Natural killer cell (primary cell): ENCODE results near the gene SNX19. TPM values are rescaled to one million over a fixed set of nuclear protein-coding genes. Genes with fewer than 3 reads are reported as not detected.

ENCODE experiments used
- ATAC-seq, 3 donors: fragments of 150-1000 bp in 2 of 3; fragments of 200-7000 bp in 1 of 3; cut with Tn5 transposase; 1 replicate in 1 of 3; 2 replicates in 2 of 3; pipeline ENCODE4 v1.10.0; 2021; ENCODE audit warnings: mild to moderate bottlenecking in 2 of 3, moderate library complexity in 2 of 3
- DNase-seq, 2 donors: peaks; one replicate each; pipeline versions ENCODE4 v3.0.0 to v3.0.0-alpha.2; 2013 to 2021; ENCODE audit warnings: mixed read lengths in 1 of 2
- H3K27ac ChIP-seq: one replicate; pipeline ENCODE4 v1.5.1; 2013; ENCODE audit warnings: mild to moderate bottlenecking, low read length
- H3K27me3 ChIP-seq: one replicate; pipeline ENCODE4 v1.6.1; 2013; ENCODE audit warnings: low read length; ENCODE audit not compliant: control insufficient read depth, insufficient read depth
- H3K36me3 ChIP-seq: one replicate; pipeline ENCODE4 v1.6.1; 2013; ENCODE audit warnings: low read length; ENCODE audit not compliant: control insufficient read depth, insufficient read depth
- H3K4me1 ChIP-seq: one replicate; pipeline ENCODE4 v1.6.1; 2013; ENCODE audit warnings: low read length; ENCODE audit not compliant: control insufficient read depth, insufficient read depth
- H3K4me3 ChIP-seq: one replicate; pipeline ENCODE4 v1.5.1; 2013; ENCODE audit warnings: low read length
- H3K9me3 ChIP-seq: one replicate; pipeline ENCODE4 v1.6.1; 2013; ENCODE audit warnings: low read length; ENCODE audit not compliant: control insufficient read depth, insufficient read depth
- H3K27ac Mint-ChIP-seq, 2 donors: one replicate each; pipeline ENCODE4 v1.8.0; 2022; ENCODE audit warnings: mild to moderate bottlenecking in 2 of 2, mixed read lengths in 2 of 2, moderate library complexity in 1 of 2
- H3K27me3 Mint-ChIP-seq, 2 donors: one replicate each; pipeline ENCODE4 v1.8.0; 2022; ENCODE audit warnings: low read depth in 2 of 2, mixed read lengths in 2 of 2
- H3K36me3 Mint-ChIP-seq: one replicate; pipeline ENCODE4 v1.8.0; 2022; ENCODE audit warnings: mixed read lengths
- H3K4me1 Mint-ChIP-seq, 2 donors: one replicate each; pipeline ENCODE4 v1.8.0; 2022; ENCODE audit warnings: mixed read lengths in 2 of 2
- H3K4me3 Mint-ChIP-seq: one replicate; pipeline ENCODE4 v1.8.0; 2022; ENCODE audit warnings: mild to moderate bottlenecking, moderate library complexity, mixed read lengths
- H3K9me3 Mint-ChIP-seq, 2 donors: one replicate each; pipeline ENCODE4 v1.8.0; 2022; ENCODE audit warnings: mixed read lengths in 2 of 2
- WGBS: methylation state at CpG from one replicate; pipeline ENCODE4 v1.1.7; 2013; ENCODE audit warnings: missing lambda C conversion rate; ENCODE audit not compliant: insufficient coverage; 5-methylcytosine and 5-hydroxymethylcytosine counted together
- intact Hi-C: fragments of 100-400 bp; cut with micrococcal nuclease; formaldehyde crosslinking; loops from one replicate; pipeline ENCODE4 v1.14.2; 2022
- total RNA-seq, 4 donors: library from RNA; stranded (reverse); fragments of 120-200 nt in 1 of 4; gene quantifications; one replicate each; pipeline versions ENCODE4 v1.2.3 to v1.2.4, GENCODE V29; 2013 to 2022
- TF ChIP-seq, protein P1 (sequence below): fragments of 200-600 bp; IDR thresholded peaks from one replicate; pipeline ENCODE4 v1.8.0; 2022; ENCODE audit warnings: antibody characterized with exemption

The SNX19 gene
- total RNA-seq, 3 donors from 2014 or later (not counting 1 experiment from before 2014, with no cell fraction given), result 65.4 to 76.6 (median 72.0) TPM

GRCh38 chr11:130874396-130874795 lies 41.9 kb downstream of the SNX19 start:
- Mint-ChIP-seq H3K27ac (no peak overlapping the region), H3K9me3 (no peaks in the 10 kb centered on the region), H3K4me3 (no peak overlapping the region), H3K36me3 (peaks cover 18% of the 10 kb centered on the region), H3K27me3 (no peaks in the 10 kb centered on the region), H3K4me1 (no peaks in the 10 kb centered on the region)
- no peak overlapping the region for H3K27ac ChIP-seq
- no peaks in the 10 kb centered on the region for H3K9me3 ChIP-seq
- H3K36me3 ChIP-seq, result peaks cover 71% of the 10 kb centered on the region
- TF ChIP-seq, protein P1, sequence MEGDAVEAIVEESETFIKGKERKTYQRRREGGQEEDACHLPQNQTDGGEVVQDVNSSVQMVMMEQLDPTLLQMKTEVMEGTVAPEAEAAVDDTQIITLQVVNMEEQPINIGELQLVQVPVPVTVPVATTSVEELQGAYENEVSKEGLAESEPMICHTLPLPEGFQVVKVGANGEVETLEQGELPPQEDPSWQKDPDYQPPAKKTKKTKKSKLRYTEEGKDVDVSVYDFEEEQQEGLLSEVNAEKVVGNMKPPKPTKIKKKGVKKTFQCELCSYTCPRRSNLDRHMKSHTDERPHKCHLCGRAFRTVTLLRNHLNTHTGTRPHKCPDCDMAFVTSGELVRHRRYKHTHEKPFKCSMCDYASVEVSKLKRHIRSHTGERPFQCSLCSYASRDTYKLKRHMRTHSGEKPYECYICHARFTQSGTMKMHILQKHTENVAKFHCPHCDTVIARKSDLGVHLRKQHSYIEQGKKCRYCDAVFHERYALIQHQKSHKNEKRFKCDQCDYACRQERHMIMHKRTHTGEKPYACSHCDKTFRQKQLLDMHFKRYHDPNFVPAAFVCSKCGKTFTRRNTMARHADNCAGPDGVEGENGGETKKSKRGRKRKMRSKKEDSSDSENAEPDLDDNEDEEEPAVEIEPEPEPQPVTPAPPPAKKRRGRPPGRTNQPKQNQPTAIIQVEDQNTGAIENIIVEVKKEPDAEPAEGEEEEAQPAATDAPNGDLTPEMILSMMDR, result no peak
- ATAC-seq (no peak), DNase-seq (no peak)
- no CpG with 5 or more reads among the region's 1 CpG for WGBS
- no peak overlapping the region for H3K4me3 ChIP-seq
- H3K27me3 ChIP-seq, result no peaks in the 10 kb centered on the region
- no peaks in the 10 kb centered on the region for H3K4me1 ChIP-seq
- intact Hi-C loops, result no loop called here

DNA sequence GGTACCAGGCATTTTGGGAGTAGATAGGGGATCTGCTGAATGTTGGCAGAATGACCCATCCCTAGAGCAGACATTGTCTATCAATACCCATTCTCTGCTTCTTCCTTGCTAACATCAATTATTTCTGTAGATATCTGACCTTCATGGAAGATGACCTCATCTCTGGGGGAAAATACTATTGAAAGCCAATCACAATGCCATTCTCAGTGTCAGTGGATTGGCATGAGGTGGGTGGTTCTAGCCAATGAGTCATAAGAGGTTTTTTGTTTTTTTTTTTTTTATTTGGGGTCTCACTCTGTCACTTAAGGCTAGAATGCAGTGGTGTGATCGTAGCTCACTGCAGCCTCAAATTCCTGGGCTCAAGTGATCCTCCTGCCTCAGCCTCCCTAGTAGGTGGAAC lies 42.5 kb downstream of the SNX19 start:
- no peak for DNase-seq
- WGBS, result 92% methylated on average over 1 of the region's 1 CpG
- H3K36me3 Mint-ChIP-seq, result peaks cover 12% of the 10 kb centered on the region
- no peak for ATAC-seq
- H3K4me3 Mint-ChIP-seq, result no peak overlapping the region
- no peak overlapping the region for H3K4me3 ChIP-seq
- no peaks in the 10 kb centered on the region for H3K4me1 ChIP-seq
- H3K9me3 Mint-ChIP-seq, result no peaks in the 10 kb centered on the region
- TF ChIP-seq, protein P1, result no peak
- H3K27ac Mint-ChIP-seq, result no peak overlapping the region
- no peaks in the 10 kb centered on the region for H3K27me3 ChIP-seq
- peaks cover 64% of the 10 kb centered on the region for H3K36me3 ChIP-seq
- no peaks in the 10 kb centered on the region for H3K27me3 Mint-ChIP-seq
- H3K27ac ChIP-seq, result no peak overlapping the region
- H3K4me1 Mint-ChIP-seq, result no peaks in the 10 kb centered on the region
- intact Hi-C loops, result no loop called here
- no peaks in the 10 kb centered on the region for H3K9me3 ChIP-seq

GRCh38 chr11:130872981-130873380 lies 43.3 kb downstream of the SNX19 start:
- no peak overlapping the region for H3K4me3 ChIP-seq
- Mint-ChIP-seq H3K4me1 (no peaks in the 10 kb centered on the region), H3K27ac (no peak overlapping the region), H3K4me3 (no peak overlapping the region), H3K27me3 (no peaks in the 10 kb centered on the region), H3K9me3 (no peaks in the 10 kb centered on the region), H3K36me3 (peaks cover 11% of the 10 kb centered on the region)
- H3K9me3 ChIP-seq, result no peaks in the 10 kb centered on the region
- H3K27me3 ChIP-seq, result no peaks in the 10 kb centered on the region
- DNase-seq, result no peak
- TF ChIP-seq, protein P1, result no peak
- H3K36me3 ChIP-seq, result peaks cover 56% of the 10 kb centered on the region
- H3K4me1 ChIP-seq, result no peaks in the 10 kb centered on the region
- ATAC-seq, result no peak
- intact Hi-C loops, result no loop called here
- WGBS, result 99% methylated on average over 6 of the region's 6 CpGs
- H3K27ac ChIP-seq, result no peak overlapping the region

GRCh38 chr11:130872513-130872912 lies 43.8 kb downstream of the SNX19 start:
- intact Hi-C loops, result no loop called here
- Mint-ChIP-seq H3K4me1 (no peaks in the 10 kb centered on the region), H3K4me3 (no peak overlapping the region), H3K36me3 (peaks cover 11% of the 10 kb centered on the region), H3K27ac (no peak overlapping the region), H3K27me3 (no peaks in the 10 kb centered on the region), H3K9me3 (no peaks in the 10 kb centered on the region)
- TF ChIP-seq, protein P1, result no peak
- 80% methylated on average over 6 of the region's 6 CpGs for WGBS
- Histone ChIP-seq H3K9me3 (no peaks in the 10 kb centered on the region), H3K27ac (no peak overlapping the region), H3K4me3 (no peak overlapping the region), H3K4me1 (no peaks in the 10 kb centered on the region), H3K27me3 (no peaks in the 10 kb centered on the region), H3K36me3 (peaks cover 52% of the 10 kb centered on the region)
- ATAC-seq (no peak), DNase-seq (no peak)
